Liver (tissue), 3 donors: Measurements from ENCODE around the gene IRGQ.

ENCODE experiments used
- FOXA1 ChIP-seq: IDR thresholded peaks from 2 replicates; pipeline ENCODE4 v1.6.1; 2016; ENCODE audit warnings: antibody characterized with exemption
- JUND ChIP-seq, 2 donors: IDR thresholded peaks; 2 replicates each; pipeline ENCODE4 v1.6.1; 2016; ENCODE audit warnings: antibody characterized with exemption in 2 of 2
- MAX ChIP-seq: IDR thresholded peaks from 2 replicates; pipeline ENCODE4 v1.6.1; 2016; ENCODE audit warnings: antibody characterized with exemption
- NR2F2 ChIP-seq: IDR thresholded peaks from 2 replicates; pipeline ENCODE4 v1.6.1; 2016; ENCODE audit warnings: antibody characterized with exemption
- RAD21 ChIP-seq, 2 donors: IDR thresholded peaks; 2 replicates each; pipeline ENCODE4 v1.6.1; 2016; ENCODE audit warnings: antibody characterized with exemption in 2 of 2, mild to moderate bottlenecking in 2 of 2
- RXRA ChIP-seq, 2 donors: IDR thresholded peaks; 2 replicates each; pipeline ENCODE4 v1.6.1; 2017 to 2018; ENCODE audit warnings: antibody characterized with exemption in 2 of 2, mild to moderate bottlenecking in 1 of 2
- SP1 ChIP-seq: IDR thresholded peaks from 2 replicates; pipeline ENCODE4 v1.6.1; 2018; ENCODE audit warnings: antibody characterized with exemption, mild to moderate bottlenecking
- TAF1 ChIP-seq: conservative IDR thresholded peaks from 2 replicates; pipeline ENCODE4 v1.6.1; 2016; ENCODE audit warnings: antibody characterized with exemption, mild to moderate bottlenecking
- TF ChIP-seq, protein P1 (sequence below): IDR thresholded peaks from 2 replicates; pipeline ENCODE4 v1.6.1; 2016; ENCODE audit warnings: antibody characterized with exemption
- TF ChIP-seq, protein P2 (sequence below): fragments of 150-350 bp; IDR thresholded peaks from 2 replicates; pipeline ENCODE4 v1.5.1; 2017; ENCODE audit warnings: improper control_type of control experiment, low read depth, low read length; ENCODE audit not compliant: missing input control
- TF ChIP-seq, protein P3 (sequence below): IDR thresholded peaks from 2 replicates; pipeline ENCODE4 v1.6.1; 2016; ENCODE audit warnings: antibody characterized with exemption
- TF ChIP-seq, protein P4 (sequence below): IDR thresholded peaks from 2 replicates; pipeline ENCODE4 v1.6.1; 2016; ENCODE audit warnings: antibody characterized with exemption, mild to moderate bottlenecking
- donor health status: healthy.
- donor health status: healthy.

- TF ChIP-seq, protein P1, sequence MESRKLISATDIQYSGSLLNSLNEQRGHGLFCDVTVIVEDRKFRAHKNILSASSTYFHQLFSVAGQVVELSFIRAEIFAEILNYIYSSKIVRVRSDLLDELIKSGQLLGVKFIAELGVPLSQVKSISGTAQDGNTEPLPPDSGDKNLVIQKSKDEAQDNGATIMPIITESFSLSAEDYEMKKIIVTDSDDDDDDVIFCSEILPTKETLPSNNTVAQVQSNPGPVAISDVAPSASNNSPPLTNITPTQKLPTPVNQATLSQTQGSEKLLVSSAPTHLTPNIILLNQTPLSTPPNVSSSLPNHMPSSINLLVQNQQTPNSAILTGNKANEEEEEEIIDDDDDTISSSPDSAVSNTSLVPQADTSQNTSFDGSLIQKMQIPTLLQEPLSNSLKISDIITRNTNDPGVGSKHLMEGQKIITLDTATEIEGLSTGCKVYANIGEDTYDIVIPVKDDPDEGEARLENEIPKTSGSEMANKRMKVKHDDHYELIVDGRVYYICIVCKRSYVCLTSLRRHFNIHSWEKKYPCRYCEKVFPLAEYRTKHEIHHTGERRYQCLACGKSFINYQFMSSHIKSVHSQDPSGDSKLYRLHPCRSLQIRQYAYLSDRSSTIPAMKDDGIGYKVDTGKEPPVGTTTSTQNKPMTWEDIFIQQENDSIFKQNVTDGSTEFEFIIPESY = no peak
- TF ChIP-seq, protein P2, sequence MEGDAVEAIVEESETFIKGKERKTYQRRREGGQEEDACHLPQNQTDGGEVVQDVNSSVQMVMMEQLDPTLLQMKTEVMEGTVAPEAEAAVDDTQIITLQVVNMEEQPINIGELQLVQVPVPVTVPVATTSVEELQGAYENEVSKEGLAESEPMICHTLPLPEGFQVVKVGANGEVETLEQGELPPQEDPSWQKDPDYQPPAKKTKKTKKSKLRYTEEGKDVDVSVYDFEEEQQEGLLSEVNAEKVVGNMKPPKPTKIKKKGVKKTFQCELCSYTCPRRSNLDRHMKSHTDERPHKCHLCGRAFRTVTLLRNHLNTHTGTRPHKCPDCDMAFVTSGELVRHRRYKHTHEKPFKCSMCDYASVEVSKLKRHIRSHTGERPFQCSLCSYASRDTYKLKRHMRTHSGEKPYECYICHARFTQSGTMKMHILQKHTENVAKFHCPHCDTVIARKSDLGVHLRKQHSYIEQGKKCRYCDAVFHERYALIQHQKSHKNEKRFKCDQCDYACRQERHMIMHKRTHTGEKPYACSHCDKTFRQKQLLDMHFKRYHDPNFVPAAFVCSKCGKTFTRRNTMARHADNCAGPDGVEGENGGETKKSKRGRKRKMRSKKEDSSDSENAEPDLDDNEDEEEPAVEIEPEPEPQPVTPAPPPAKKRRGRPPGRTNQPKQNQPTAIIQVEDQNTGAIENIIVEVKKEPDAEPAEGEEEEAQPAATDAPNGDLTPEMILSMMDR = no peak
- TF ChIP-seq RXRA (IDR thresholded peaks at IDR 0.05) = no peak
- TF ChIP-seq MAX = no peak
- TF ChIP-seq, protein P3, sequence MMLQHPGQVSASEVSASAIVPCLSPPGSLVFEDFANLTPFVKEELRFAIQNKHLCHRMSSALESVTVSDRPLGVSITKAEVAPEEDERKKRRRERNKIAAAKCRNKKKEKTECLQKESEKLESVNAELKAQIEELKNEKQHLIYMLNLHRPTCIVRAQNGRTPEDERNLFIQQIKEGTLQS = no peak
- TF ChIP-seq FOXA1 = no peak
- TF ChIP-seq SP1 = no peak
- TF ChIP-seq JUND (IDR thresholded peaks at IDR 0.05) = no peak
- no peak for TF ChIP-seq RAD21 (IDR thresholded peaks at IDR 0.05)
- TF ChIP-seq TAF1 = no peak
- TF ChIP-seq, protein P4, sequence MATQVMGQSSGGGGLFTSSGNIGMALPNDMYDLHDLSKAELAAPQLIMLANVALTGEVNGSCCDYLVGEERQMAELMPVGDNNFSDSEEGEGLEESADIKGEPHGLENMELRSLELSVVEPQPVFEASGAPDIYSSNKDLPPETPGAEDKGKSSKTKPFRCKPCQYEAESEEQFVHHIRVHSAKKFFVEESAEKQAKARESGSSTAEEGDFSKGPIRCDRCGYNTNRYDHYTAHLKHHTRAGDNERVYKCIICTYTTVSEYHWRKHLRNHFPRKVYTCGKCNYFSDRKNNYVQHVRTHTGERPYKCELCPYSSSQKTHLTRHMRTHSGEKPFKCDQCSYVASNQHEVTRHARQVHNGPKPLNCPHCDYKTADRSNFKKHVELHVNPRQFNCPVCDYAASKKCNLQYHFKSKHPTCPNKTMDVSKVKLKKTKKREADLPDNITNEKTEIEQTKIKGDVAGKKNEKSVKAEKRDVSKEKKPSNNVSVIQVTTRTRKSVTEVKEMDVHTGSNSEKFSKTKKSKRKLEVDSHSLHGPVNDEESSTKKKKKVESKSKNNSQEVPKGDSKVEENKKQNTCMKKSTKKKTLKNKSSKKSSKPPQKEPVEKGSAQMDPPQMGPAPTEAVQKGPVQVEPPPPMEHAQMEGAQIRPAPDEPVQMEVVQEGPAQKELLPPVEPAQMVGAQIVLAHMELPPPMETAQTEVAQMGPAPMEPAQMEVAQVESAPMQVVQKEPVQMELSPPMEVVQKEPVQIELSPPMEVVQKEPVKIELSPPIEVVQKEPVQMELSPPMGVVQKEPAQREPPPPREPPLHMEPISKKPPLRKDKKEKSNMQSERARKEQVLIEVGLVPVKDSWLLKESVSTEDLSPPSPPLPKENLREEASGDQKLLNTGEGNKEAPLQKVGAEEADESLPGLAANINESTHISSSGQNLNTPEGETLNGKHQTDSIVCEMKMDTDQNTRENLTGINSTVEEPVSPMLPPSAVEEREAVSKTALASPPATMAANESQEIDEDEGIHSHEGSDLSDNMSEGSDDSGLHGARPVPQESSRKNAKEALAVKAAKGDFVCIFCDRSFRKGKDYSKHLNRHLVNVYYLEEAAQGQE = no peak
- TF ChIP-seq NR2F2 = no peak
These were observed 14.5 kb downstream of the IRGQ start for GRCh38 chr19:43581467-43581866.
